Fibroblast of mammary gland (primary cell): ENCODE results near the gene TACC2.
"Not testable (repeated sequence)": the region's sequence is repeated elsewhere in the genome, so short reads cannot be mapped to it uniquely, and the experiment has no call there.

Experiments used
- DNase-seq: peaks from one replicate; pipeline ENCODE4 v3.0.0-alpha.2; 2010; ENCODE audit warnings: low read depth
- H3K4me3 ChIP-seq: 2 replicates; pipeline ENCODE4 v1.5.1; 2011; ENCODE audit warnings: low read depth, mild to moderate bottlenecking, low read length, moderate library complexity; ENCODE audit not compliant: control insufficient read depth
- TF ChIP-seq, protein P1 (sequence below): conservative IDR thresholded peaks from 2 replicates; pipeline ENCODE4 v1.5.1; 2011; ENCODE audit warnings: low read depth, low read length, inconsistent platforms; ENCODE audit not compliant: control insufficient read depth, insufficient read depth

Gene TACC2

DNA sequence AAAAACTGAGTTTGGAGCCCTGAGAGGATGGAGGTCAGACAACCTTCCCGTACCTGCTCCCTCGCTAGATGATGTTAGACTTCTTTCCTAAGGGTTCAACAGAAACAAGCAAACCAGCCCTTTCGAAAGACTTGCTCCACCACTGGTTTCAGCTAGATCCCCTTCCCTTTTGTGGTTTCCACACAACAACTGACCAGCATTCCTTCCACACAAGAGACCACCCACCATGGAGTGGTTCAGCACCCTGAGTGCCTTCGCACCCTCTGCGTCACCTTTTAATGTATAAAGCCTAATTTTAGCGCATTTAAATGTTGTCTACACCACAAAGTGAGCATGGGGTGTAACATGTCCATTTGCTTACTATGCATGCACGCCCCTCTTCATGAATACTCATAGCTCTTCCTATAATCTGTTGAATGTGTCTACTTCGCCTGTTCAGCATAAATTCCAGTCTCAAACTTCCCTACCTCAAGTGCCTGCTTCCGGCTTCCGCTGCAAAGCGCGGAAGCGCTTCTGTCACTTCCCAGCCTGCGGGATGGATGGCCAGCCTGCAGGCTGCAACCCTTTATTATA lies 69.0 kb downstream of the TACC2 start:
- DNase-seq = no peak
- no peak overlapping the region for H3K4me3 ChIP-seq
- TF ChIP-seq, protein P1, sequence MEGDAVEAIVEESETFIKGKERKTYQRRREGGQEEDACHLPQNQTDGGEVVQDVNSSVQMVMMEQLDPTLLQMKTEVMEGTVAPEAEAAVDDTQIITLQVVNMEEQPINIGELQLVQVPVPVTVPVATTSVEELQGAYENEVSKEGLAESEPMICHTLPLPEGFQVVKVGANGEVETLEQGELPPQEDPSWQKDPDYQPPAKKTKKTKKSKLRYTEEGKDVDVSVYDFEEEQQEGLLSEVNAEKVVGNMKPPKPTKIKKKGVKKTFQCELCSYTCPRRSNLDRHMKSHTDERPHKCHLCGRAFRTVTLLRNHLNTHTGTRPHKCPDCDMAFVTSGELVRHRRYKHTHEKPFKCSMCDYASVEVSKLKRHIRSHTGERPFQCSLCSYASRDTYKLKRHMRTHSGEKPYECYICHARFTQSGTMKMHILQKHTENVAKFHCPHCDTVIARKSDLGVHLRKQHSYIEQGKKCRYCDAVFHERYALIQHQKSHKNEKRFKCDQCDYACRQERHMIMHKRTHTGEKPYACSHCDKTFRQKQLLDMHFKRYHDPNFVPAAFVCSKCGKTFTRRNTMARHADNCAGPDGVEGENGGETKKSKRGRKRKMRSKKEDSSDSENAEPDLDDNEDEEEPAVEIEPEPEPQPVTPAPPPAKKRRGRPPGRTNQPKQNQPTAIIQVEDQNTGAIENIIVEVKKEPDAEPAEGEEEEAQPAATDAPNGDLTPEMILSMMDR = no peak

DNA sequence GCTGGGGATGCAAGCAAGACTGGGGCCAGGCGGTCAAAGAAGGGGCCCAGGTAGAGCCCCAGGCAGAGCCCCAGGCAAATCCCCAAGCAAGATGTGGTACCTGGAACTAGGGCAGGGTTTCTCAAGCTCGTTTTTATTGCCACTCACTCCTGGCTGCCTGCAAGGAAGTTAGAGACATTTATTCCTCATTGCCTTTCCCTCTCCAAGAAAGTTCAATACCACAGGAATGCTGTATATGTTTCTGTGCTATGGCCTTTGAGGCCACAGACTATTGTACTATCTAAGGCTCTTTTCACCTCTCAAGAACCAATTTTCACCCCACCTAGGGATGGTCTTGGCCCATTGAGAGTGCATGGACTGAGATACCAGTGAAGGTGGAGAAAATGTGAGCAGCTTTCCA lies 71.3 kb downstream of the TACC2 start:
- TF ChIP-seq, protein P1 = no peak
- H3K4me3 ChIP-seq = no peak overlapping the region
- DNase-seq = no peak

DNA sequence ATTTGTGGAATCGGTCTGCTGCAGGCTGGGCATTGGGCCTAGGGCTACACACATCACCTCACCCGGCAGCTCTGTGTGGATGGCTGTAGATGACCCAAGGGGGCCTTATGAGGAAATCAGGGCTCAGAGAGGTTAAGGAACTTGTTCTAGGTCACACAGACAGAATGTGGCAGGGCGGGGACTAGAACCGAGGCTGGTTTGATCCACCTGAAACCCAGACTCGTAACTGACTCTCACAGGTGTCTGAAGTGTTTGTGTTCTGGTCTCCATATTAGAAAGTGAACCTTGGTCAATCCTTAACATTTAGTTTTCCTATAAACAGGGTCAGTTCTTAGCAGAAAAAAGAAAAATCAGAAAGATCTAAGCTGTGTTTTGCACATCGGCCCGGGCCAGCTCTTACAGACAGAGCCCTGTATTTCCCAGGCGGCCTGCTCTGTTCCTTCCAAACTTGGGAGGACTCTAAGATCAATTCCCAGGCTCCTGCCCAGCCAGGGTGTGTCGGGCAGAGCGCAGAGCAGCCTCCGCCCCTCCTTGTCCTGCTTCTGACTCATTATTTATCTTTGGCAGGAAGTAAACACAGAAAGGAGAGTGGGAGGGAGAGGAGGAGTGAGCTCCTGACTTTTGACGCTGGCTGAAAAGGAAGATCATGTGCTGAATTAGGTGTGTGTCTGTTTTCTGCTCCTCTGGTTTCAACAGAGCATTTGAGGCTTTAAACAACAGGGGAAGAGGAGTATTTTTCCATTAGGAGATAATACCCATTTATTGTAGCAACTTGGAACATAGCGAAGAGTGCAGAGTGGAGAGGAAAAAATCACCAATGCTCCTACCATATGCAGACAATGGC lies 74.1 kb downstream of the TACC2 start:
- peak; percentile 92 for DNase-seq
- no peak overlapping the region for H3K4me3 ChIP-seq
- TF ChIP-seq, protein P1 = no peak

DNA sequence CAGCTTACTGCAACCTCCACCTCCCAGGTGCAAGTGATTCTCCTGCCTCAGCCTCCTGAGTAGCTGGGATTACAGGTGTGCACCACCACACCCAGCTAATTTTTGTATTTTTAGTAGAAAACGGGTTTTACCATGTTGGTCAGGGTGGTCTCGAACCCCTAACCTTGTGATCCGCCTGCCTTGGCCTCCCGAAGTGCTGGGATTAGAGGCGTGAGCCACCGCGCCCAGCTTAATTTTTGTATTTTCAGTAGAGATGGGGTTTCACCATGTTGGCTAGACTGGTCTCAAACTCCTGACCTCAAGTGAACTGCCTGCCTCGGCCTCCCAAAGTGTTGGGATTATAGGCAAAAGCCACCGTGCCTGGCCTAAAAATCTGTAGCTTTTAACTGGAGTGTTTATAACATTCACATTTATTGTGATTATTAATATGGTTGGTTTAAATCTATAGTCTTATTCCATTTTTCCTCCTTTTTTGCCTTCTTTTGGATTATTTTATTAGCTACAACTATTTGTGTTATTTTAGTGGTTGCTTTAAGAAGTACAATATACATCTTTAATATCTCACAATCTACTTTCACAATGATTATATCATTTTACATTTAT lies 77.5 kb downstream of the TACC2 start:
- H3K4me3 ChIP-seq, DNase-seq: not testable (repeated sequence)

DNA sequence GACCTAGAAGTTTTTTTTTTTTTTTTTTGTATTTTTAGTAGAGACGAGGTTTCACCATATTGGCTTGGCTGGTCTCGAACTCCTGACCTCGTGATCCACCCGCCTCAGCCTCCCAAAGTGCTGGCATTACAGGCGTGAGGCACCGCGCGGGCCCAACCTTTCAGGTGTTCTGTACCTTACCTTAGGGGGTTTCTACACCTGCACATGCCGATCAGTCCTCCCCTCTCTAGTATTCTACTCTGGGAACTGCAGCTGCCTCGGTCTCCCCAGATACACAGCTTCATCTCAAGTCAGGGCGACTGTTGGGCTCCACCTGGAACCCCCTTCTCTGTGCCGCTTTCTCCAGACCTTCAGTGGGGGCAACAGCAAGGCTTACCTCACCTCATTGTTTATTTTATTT lies 79.9 kb downstream of the TACC2 start:
- TF ChIP-seq, protein P1 = no peak
- H3K4me3 ChIP-seq = no peak overlapping the region
- DNase-seq = no peak

DNA sequence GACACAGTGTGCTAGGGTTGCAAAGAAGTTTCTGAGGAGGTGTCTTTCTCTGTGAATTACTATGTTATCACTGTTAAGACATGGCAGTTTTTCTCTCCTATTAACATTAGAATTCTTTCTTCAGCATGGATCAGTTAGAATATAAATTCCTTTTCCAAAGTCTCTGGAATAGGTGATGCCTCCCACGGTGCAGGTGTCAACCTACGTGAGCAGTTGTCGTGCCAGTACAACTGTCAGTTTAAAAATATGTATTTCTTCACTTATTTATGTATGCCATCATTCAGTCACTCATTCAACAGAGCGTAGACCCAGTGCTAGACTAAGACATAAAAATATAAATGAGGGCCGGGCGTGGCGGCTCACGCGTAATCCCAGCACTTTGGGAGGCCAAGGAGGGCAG lies 83.5 kb downstream of the TACC2 start:
- DNase-seq = no peak
- H3K4me3 ChIP-seq = no peak overlapping the region

More for the DNA sequence above, 83.5 kb downstream of the TACC2 start:
- TF ChIP-seq, protein P1 = no peak
